Memory B cell (primary cell): Measurements from ENCODE around the gene MEGF9.

ENCODE experiments used
- ATAC-seq: fragments of 150-1000 bp; cut with Tn5 transposase; 2 replicates; pipeline ENCODE4 v1.10.0; 2021; ENCODE audit warnings: low read depth, mild to moderate bottlenecking, moderate library complexity
- DNase-seq, 2 donors: peaks; one replicate each; pipeline ENCODE4 v3.0.0; 2022; ENCODE audit warnings: low spot score in 2 of 2
- H3K27ac Mint-ChIP-seq: one replicate; pipeline ENCODE4 v1.8.0; 2022; ENCODE audit warnings: mild to moderate bottlenecking, moderate library complexity, mixed read lengths
- H3K27me3 Mint-ChIP-seq: one replicate; pipeline ENCODE4 v1.8.0; 2022; ENCODE audit warnings: mixed read lengths
- H3K36me3 Mint-ChIP-seq: one replicate; pipeline ENCODE4 v1.8.0; 2022; ENCODE audit warnings: mild to moderate bottlenecking, mixed read lengths
- H3K4me1 Mint-ChIP-seq: one replicate; pipeline ENCODE4 v1.8.0; 2022; ENCODE audit warnings: mixed read lengths
- H3K4me3 Mint-ChIP-seq: one replicate; pipeline ENCODE4 v1.8.0; 2022; ENCODE audit warnings: mild to moderate bottlenecking, moderate library complexity, mixed read lengths
- H3K9me3 Mint-ChIP-seq: one replicate; pipeline ENCODE4 v1.8.0; 2022; ENCODE audit warnings: mixed read lengths

The MEGF9 gene

DNA sequence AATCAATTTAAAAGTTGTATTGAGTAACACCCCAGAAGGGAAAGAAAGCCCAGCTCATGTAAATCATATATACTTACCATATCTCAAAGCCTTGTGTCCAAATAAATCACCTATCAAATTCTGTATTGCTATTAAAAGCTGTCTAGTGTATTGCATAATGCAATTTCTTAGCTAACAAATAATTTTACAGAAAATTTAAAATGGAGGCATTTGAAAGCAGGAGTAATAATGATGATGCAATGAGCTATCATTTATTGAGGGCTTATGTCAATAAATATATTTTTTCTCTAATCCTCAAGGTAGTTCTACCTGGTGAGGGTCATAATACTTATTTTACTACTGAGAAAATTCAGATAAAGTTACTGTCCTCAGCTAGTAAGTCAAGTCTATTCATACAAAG is 91.5 kb downstream of the MEGF9 start:
- no peaks in the 10 kb centered on the region for H3K27me3 Mint-ChIP-seq
- no peak for DNase-seq
- peaks cover 2% of the 10 kb centered on the region for H3K4me1 Mint-ChIP-seq
- H3K27ac Mint-ChIP-seq = peak overlapping the region; percentile 50
- no peaks in the 10 kb centered on the region for H3K9me3 Mint-ChIP-seq
- peaks cover 1% of the 10 kb centered on the region for H3K36me3 Mint-ChIP-seq
- ATAC-seq = no peak
- no peak overlapping the region for H3K4me3 Mint-ChIP-seq

- DNase-seq (no peak), ATAC-seq (no peak)
- Mint-ChIP-seq H3K27me3 (no peaks in the 10 kb centered on the region), H3K4me1 (peaks cover 2% of the 10 kb centered on the region), H3K4me3 (no peak overlapping the region), H3K27ac (no peak overlapping the region), H3K36me3 (peaks cover 1% of the 10 kb centered on the region), H3K9me3 (no peaks in the 10 kb centered on the region)
Observed at GRCh38 chr9:120621941-120622340, 92.3 kb downstream of the MEGF9 start.

GRCh38 chr9:120619751-120620655 is 94.3 kb downstream of the MEGF9 start:
- Mint-ChIP-seq H3K36me3 (peaks cover 1% of the 10 kb centered on the region), H3K9me3 (no peaks in the 10 kb centered on the region), H3K4me1 (peaks cover 2% of the 10 kb centered on the region), H3K4me3 (no peak overlapping the region), H3K27me3 (no peaks in the 10 kb centered on the region), H3K27ac (peak overlapping the region; percentile 67)
- peak; percentile 86 for ATAC-seq
- peak; percentile 43 to 46 for DNase-seq

DNA sequence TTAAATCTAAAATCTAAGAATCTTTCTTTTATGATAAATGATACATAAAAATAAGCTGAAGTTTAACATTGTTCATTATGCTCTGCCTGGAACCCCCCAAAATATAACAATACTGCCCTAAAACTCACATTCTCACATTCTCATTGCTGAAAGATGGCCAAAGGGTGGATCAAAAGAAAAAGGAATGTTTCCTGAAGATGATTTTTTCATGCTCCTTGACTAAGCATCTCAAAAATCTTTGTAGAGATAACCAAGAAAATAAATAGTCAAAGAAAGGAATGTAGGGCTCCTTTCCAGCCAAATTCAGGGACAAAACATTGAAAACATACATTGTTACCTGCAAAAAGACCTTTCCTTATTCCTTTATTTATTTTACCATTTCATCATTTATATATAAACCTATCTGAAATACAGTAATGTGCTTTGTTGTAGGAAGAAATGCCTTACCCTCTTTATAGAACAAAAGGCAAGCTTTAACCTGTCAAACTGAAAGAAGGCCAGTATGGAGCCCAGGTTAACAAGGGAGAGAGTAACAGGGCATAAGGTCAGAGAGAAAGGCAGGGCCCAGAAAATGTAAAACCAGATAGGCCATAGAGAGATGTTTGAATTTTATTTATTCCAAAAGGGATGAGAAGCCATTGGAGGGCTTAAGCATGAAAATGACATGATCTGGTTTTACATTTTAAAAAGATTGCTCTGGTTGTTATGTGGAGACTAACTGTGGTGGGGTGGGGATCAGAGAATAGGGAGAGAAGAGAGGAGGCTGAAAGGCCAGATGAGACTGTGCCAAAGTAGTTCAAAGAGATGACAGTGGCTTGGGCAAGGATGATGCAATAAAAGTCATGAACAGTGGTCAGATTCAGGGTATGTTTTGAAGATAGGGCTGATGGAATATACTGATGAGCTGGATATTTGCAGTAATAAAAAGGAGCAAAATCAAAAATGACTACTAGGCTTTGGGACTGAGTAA is 97.0 kb downstream of the MEGF9 start:
- Mint-ChIP-seq H3K36me3 (peaks cover 1% of the 10 kb centered on the region), H3K4me3 (no peak overlapping the region), H3K4me1 (peaks cover 2% of the 10 kb centered on the region), H3K9me3 (no peaks in the 10 kb centered on the region), H3K27me3 (no peaks in the 10 kb centered on the region), H3K27ac (no peak overlapping the region)
- ATAC-seq = no peak
- no peak for DNase-seq

- DNase-seq = no peak
- H3K27ac Mint-ChIP-seq = no peak overlapping the region
- no peak overlapping the region for H3K4me3 Mint-ChIP-seq
- no peaks in the 10 kb centered on the region for H3K4me1 Mint-ChIP-seq
- no peaks in the 10 kb centered on the region for H3K9me3 Mint-ChIP-seq
- H3K27me3 Mint-ChIP-seq = no peaks in the 10 kb centered on the region
- H3K36me3 Mint-ChIP-seq = peaks cover 20% of the 10 kb centered on the region
- no peak for ATAC-seq
Observed at GRCh38 chr9:120612218-120612617, 102.1 kb downstream of the MEGF9 start.

DNA sequence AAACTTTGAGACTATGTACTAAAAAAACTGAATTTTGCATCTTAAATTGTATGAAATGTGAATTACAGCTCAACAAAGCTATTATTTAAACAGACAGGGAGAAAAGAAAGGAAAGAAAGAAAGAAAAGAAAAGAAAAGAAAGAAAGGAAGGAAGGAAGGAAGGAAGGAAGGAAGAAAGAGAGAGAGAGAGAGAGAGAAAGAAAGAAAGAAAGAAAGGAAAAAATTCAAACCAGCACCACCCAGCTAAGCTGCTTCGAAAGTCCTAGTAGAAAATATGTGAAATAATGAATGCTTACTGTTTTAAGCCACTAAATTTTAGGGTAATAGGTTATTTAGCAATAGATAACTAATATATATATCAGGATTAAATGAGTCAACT is 102.6 kb downstream of the MEGF9 start:
- H3K36me3 Mint-ChIP-seq = peaks cover 21% of the 10 kb centered on the region
- H3K4me3 Mint-ChIP-seq = no peak overlapping the region
- H3K9me3 Mint-ChIP-seq = no peaks in the 10 kb centered on the region
- H3K27me3 Mint-ChIP-seq = no peaks in the 10 kb centered on the region
- ATAC-seq = no peak
- no peaks in the 10 kb centered on the region for H3K4me1 Mint-ChIP-seq
- H3K27ac Mint-ChIP-seq = no peak overlapping the region
- DNase-seq = no peak

DNA sequence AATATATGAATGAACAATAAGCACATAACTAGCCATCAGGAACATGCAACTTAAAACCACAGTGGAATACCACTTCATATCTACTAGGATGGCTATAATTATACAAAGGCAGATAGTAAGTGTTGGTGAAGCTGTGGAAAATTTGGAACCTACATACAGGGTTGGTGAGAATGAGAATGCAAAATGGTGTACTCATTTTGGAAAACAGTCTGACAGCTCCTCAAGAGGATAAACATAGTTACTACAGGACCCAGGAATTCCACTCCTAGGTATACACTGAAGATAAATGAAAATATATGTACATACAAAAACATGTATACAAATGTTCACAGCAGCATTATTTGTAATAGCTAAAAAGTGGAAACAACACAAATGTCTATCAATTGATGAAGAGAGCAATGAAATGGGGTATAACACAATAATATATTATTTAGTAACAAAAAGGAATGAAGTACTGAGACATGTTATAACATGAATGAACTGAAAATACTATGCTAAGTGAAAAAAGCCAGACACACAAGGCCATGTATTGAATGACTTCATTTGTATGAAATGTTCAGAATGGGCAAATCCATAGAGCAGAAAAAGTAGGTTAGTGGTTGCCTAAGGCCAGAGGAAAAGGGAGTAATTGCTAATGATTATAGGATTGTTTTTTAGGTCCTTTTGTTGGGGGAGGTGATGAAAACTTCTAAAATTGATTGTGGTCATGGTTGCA is 103.1 kb downstream of the MEGF9 start:
- peaks cover 21% of the 10 kb centered on the region for H3K36me3 Mint-ChIP-seq
- no peaks in the 10 kb centered on the region for H3K4me1 Mint-ChIP-seq
- H3K27ac Mint-ChIP-seq = no peak overlapping the region
- H3K4me3 Mint-ChIP-seq = no peak overlapping the region
- H3K27me3 Mint-ChIP-seq = no peaks in the 10 kb centered on the region
- DNase-seq (no peak), ATAC-seq (no peak)
- no peaks in the 10 kb centered on the region for H3K9me3 Mint-ChIP-seq

DNA sequence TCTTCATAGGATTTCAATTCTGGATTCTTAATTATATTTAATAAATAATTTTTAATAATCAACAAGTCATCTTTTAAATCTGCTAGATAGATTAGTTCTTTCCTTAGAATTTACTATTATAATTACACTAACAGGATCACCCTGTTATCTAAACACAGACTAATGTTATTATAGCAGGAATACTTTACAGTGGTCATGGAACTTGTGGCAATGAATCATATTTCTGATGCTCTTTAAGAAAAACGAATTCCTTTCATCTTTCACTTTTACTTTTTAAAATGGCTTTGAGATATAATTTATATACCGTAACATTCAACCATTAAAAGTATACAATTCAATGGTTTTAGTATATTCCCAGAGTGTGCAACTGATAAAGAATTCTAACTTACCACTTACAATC is 104.6 kb downstream of the MEGF9 start:
- ATAC-seq = no peak
- Mint-ChIP-seq H3K4me3 (no peak overlapping the region), H3K9me3 (no peaks in the 10 kb centered on the region), H3K27me3 (no peaks in the 10 kb centered on the region), H3K27ac (no peak overlapping the region), H3K4me1 (no peaks in the 10 kb centered on the region), H3K36me3 (peaks cover 28% of the 10 kb centered on the region)
- no peak for DNase-seq

GRCh38 chr9:120608421-120608820 is 105.8 kb downstream of the MEGF9 start:
- no peaks in the 10 kb centered on the region for H3K27me3 Mint-ChIP-seq
- ATAC-seq (no peak), DNase-seq (no peak)
- peaks cover 29% of the 10 kb centered on the region for H3K36me3 Mint-ChIP-seq
- no peak overlapping the region for H3K4me3 Mint-ChIP-seq
- no peak overlapping the region for H3K27ac Mint-ChIP-seq
- H3K9me3 Mint-ChIP-seq = no peaks in the 10 kb centered on the region
- no peaks in the 10 kb centered on the region for H3K4me1 Mint-ChIP-seq

DNA sequence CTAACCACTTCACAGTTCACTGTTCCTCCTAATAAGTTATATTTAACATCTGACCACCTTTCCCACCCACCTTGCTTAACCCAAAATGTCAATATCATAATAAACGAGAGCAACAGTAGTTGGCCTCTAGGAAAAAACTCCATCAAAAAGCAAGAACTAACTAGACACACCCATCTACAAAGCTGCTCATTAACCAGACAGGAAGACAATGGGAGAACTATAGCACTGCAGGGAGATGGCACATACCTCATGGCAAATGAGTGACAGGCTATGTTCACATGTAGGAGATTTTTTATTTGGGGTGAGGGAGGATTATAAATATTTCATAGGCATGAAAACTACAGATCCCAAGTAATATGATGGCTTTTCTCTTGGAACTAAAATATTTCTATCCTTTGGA is 110.7 kb downstream of the MEGF9 start:
- ATAC-seq = no peak
- Mint-ChIP-seq H3K9me3 (no peaks in the 10 kb centered on the region), H3K4me1 (no peaks in the 10 kb centered on the region), H3K36me3 (peaks cover 14% of the 10 kb centered on the region), H3K27me3 (no peaks in the 10 kb centered on the region), H3K27ac (no peak overlapping the region), H3K4me3 (no peak overlapping the region)
- no peak for DNase-seq

GRCh38 chr9:120603010-120603409 is 111.3 kb downstream of the MEGF9 start:
- DNase-seq = no peak
- H3K27me3 Mint-ChIP-seq = no peaks in the 10 kb centered on the region
- peaks cover 11% of the 10 kb centered on the region for H3K36me3 Mint-ChIP-seq
- no peaks in the 10 kb centered on the region for H3K4me1 Mint-ChIP-seq
- no peak overlapping the region for H3K4me3 Mint-ChIP-seq
- ATAC-seq = no peak
- no peaks in the 10 kb centered on the region for H3K9me3 Mint-ChIP-seq
- no peak overlapping the region for H3K27ac Mint-ChIP-seq

DNA sequence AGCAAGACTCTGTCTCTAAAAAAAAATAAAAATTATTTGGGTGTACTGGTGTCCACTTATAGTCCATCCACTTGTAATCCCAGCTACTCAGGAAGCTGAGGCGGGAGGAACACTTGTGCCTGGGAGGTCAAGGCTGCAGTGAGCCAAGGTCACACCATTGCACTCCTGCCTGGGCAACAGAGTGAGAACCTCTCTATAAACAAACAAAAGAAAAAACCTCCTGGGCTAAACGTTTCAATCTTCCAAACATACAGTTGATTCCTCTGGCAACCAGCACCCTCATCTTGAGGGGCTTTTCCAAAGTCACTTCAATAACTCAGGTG is 120.4 kb downstream of the MEGF9 start:
- no peaks in the 10 kb centered on the region for H3K27me3 Mint-ChIP-seq
- H3K9me3 Mint-ChIP-seq = no peaks in the 10 kb centered on the region
- ATAC-seq (no peak), DNase-seq (no peak)
- no peak overlapping the region for H3K27ac Mint-ChIP-seq
- no peaks in the 10 kb centered on the region for H3K36me3 Mint-ChIP-seq
- H3K4me1 Mint-ChIP-seq = no peaks in the 10 kb centered on the region
- H3K4me3 Mint-ChIP-seq = no peak overlapping the region

DNA sequence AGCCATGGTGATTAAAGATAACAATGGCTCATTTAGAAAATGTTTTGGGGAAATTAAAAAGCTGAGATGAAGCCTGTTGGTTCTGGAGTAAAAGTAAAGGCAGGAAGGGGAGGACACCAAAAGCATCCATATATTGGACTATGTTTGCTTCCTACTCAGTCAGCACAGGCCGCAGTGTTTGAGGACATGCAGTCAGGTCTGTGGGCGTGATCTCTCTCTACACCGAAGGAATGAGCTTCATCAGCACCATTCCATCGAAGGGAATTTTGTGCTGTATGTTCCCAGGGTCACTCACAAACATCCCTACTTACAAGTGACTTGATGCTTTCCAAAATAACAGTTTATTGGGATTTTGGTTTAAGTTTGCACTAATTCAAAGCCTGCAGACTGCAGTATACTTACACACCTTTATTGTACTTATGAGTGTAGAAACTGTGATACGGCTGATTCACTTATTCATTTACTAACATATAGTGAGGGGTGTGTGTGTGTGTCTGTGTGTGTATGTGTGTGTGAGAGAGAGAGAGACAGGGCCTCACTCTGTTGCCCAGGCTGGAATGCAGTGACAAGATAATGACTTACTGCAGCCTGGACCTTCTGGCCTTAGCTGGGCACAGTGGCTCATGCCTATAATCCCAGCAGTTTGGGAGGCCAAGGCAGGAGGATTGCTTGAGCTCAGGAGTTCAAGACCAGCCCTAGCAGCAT is 120.9 kb downstream of the MEGF9 start:
- H3K4me3 Mint-ChIP-seq = no peak overlapping the region
- H3K9me3 Mint-ChIP-seq = no peaks in the 10 kb centered on the region
- H3K36me3 Mint-ChIP-seq = no peaks in the 10 kb centered on the region
- H3K27ac Mint-ChIP-seq = no peak overlapping the region
- no peaks in the 10 kb centered on the region for H3K27me3 Mint-ChIP-seq
- DNase-seq = no peak
- no peak for ATAC-seq
- H3K4me1 Mint-ChIP-seq = no peaks in the 10 kb centered on the region
